H1 (cell line): Measurements from ENCODE around the gene SLC25A21. TPM values are rescaled to one million over a fixed set of nuclear protein-coding genes. Genes with fewer than 3 reads are reported as not detected.

Source experiments
- CTCF ChIA-PET: fragments of 300-600 bp; sonication (Branson Sonifier 250); formaldehyde crosslinking; loops from one replicate; lab custom pipeline; 2021; ENCODE audit not compliant: partially characterized antibody; lab: Charles Lee
- POLR2A ChIA-PET: fragments of 300-600 bp; sonication (Branson Sonifier 250); formaldehyde crosslinking; loops from one replicate; lab custom pipeline; 2021; ENCODE audit warnings: inconsistent platforms; ENCODE audit not compliant: partially characterized antibody; lab: Charles Lee
- DNase-seq, 2 experiments: peaks; one replicate each; pipeline versions ENCODE4 v3.0.0 to v3.0.0-alpha.2; 2010 to 2022; ENCODE audit warnings: low spot score in 2 of 2, low read depth in 1 of 2, mixed read lengths in 1 of 2
- FAIRE-seq: peaks from 2 replicates; lab custom pipeline; 2011; peaks lifted over from hg19 to GRCh38; lab: Jason Lieb, UNC
- H2AFZ ChIP-seq: 2 replicates; pipeline ENCODE4 v1.8.1; 2012; ENCODE audit warnings: low read length, inconsistent platforms
- H2AK5ac ChIP-seq: 2 replicates; pipeline ENCODE4 v1.6.1; 2013; ENCODE audit warnings: low read depth, low read length
- H2BK120ac ChIP-seq: replicated peaks from 2 replicates; pipeline ENCODE3; 2013; ENCODE audit warnings: low read depth, low read length, inconsistent platforms
- H2BK12ac ChIP-seq: 2 replicates; pipeline ENCODE4 v1.6.1; 2013; ENCODE audit warnings: low read depth, low read length
- H2BK15ac ChIP-seq: 2 replicates; pipeline ENCODE4 v1.6.1; 2013; ENCODE audit warnings: low read length
- H2BK20ac ChIP-seq: 2 replicates; pipeline ENCODE4 v1.6.1; 2013; ENCODE audit warnings: low read length
- H2BK5ac ChIP-seq: 2 replicates; pipeline ENCODE4 v1.6.1; 2013; ENCODE audit warnings: low read depth, low read length
- H3K14ac ChIP-seq: 2 replicates; pipeline ENCODE4 v1.6.1; 2013; ENCODE audit warnings: inconsistent platforms; ENCODE audit not compliant: insufficient read length
- H3K18ac ChIP-seq: 2 replicates; pipeline ENCODE4 v1.6.1; 2013; ENCODE audit warnings: low read length; ENCODE audit errors: extremely low read depth
- H3K23ac ChIP-seq: 2 replicates; pipeline ENCODE4 v1.6.1; 2013; ENCODE audit warnings: inconsistent platforms; ENCODE audit not compliant: insufficient read length
- H3K23me2 ChIP-seq: 2 replicates; pipeline ENCODE4 v1.6.1; 2013; ENCODE audit warnings: low read depth, low read length
- H3K27ac ChIP-seq: 2 replicates; pipeline ENCODE4 v1.6.1; 2011; ENCODE audit warnings: low read depth, low read length, inconsistent platforms
- H3K27me3 ChIP-seq, 4 experiments: replicated peaks in 1 of 4; 1 replicate in 1 of 4; 2 replicates in 3 of 4; pipeline versions ENCODE4 v1.6.1 to v1.8.1; 2011 to 2013; ENCODE audit warnings: low read length in 3 of 4, mild to moderate bottlenecking in 3 of 4, inconsistent platforms in 2 of 4, mixed read lengths in 2 of 4, moderate library complexity in 1 of 4; ENCODE audit not compliant: control insufficient read depth in 3 of 4, insufficient read depth in 3 of 4; ENCODE audit errors: extremely low read depth in 1 of 4
- H3K36me3 ChIP-seq, 4 experiments: 2 replicates each; pipeline versions ENCODE4 v1.6.1 to v1.8.1; 2011 to 2013; ENCODE audit warnings: mild to moderate bottlenecking in 4 of 4, low read length in 3 of 4, moderate library complexity in 2 of 4, control low read depth in 1 of 4, inconsistent platforms in 1 of 4; ENCODE audit not compliant: insufficient read depth in 4 of 4, control insufficient read depth in 2 of 4
- H3K4ac ChIP-seq: replicated peaks from 2 replicates; pipeline ENCODE3; 2013; ENCODE audit warnings: low read length, low read depth, mixed read lengths, inconsistent platforms; ENCODE audit not compliant: insufficient read length
- H3K4me1 ChIP-seq, 4 experiments: replicated peaks in 1 of 4; 1 replicate in 1 of 4; 2 replicates in 3 of 4; pipeline versions ENCODE4 v1.6.1 to v1.8.1; 2011 to 2013; ENCODE audit warnings: low read length in 3 of 4, inconsistent platforms in 2 of 4, mixed read lengths in 1 of 4; ENCODE audit not compliant: insufficient read depth in 4 of 4, control insufficient read depth in 3 of 4
- H3K4me2 ChIP-seq, 2 experiments: 2 replicates each; pipeline versions ENCODE4 v1.6.1 to v1.8.1; 2011 to 2013; ENCODE audit warnings: low read depth in 2 of 2, low read length in 2 of 2, control low read depth in 1 of 2, inconsistent platforms in 1 of 2, mild to moderate bottlenecking in 1 of 2; ENCODE audit not compliant: insufficient read depth in 1 of 2
- H3K4me3 ChIP-seq, 4 experiments: fragments of 200-600, 300-600 bp in 1 of 4; sonication (generic), shearing (Covaris generic), sonication (Bioruptor Twin) in 1 of 4; 2 replicates each; pipeline versions ENCODE4 v1.5.1 to v1.8.1; 2011 to 2016; ENCODE audit warnings: low read length in 4 of 4, low read depth in 3 of 4, control low read depth in 2 of 4, inconsistent platforms in 2 of 4, mild to moderate bottlenecking in 2 of 4, mixed read lengths in 1 of 4, moderate library complexity in 1 of 4; ENCODE audit not compliant: insufficient read depth in 2 of 4; ENCODE audit errors: extremely low read depth in 1 of 4
- H3K56ac ChIP-seq: replicated peaks from 2 replicates; pipeline ENCODE3; 2013; ENCODE audit warnings: low read depth, mild to moderate bottlenecking, mixed read lengths, low read length, inconsistent platforms; ENCODE audit not compliant: insufficient read length
- H3K79me1 ChIP-seq: 2 replicates; pipeline ENCODE4 v1.6.1; 2013; ENCODE audit warnings: low read depth, low read length, control low read depth
- H3K79me2 ChIP-seq, 2 experiments: 2 replicates each; pipeline versions ENCODE4 v1.6.1 to v1.8.1; 2012 to 2013; ENCODE audit warnings: low read length in 2 of 2, mild to moderate bottlenecking in 2 of 2, inconsistent platforms in 1 of 2; ENCODE audit not compliant: insufficient read depth in 2 of 2, control insufficient read depth in 1 of 2
- H3K9ac ChIP-seq, 4 experiments: replicated peaks in 1 of 4; 1 replicate in 1 of 4; 2 replicates in 3 of 4; pipeline versions ENCODE4 v1.6.1 to v1.8.1; 2011 to 2013; ENCODE audit warnings: low read depth in 3 of 4, low read length in 3 of 4, control low read depth in 2 of 4, mild to moderate bottlenecking in 2 of 4, moderate library complexity in 2 of 4, inconsistent platforms in 1 of 4; ENCODE audit errors: extremely low read depth in 1 of 4
- H3K9me3 ChIP-seq, 2 experiments: 2 replicates each; pipeline versions ENCODE4 v1.6.1 to v1.8.1; 2012 to 2013; ENCODE audit warnings: mild to moderate bottlenecking in 2 of 2, moderate library complexity in 2 of 2, control low read depth in 1 of 2, inconsistent platforms in 1 of 2, low read depth in 1 of 2, low read length in 1 of 2, mixed read lengths in 1 of 2; ENCODE audit not compliant: insufficient read depth in 2 of 2
- H4K20me1 ChIP-seq, 2 experiments: replicated peaks in 1 of 2; 2 replicates each; pipeline versions ENCODE3 to v1.8.1; 2011 to 2013; ENCODE audit warnings: inconsistent platforms in 2 of 2, low read length in 2 of 2, mild to moderate bottlenecking in 1 of 2; ENCODE audit not compliant: insufficient read depth in 2 of 2, control insufficient read depth in 1 of 2
- H4K5ac ChIP-seq: 2 replicates; pipeline ENCODE4 v1.6.1; 2013; ENCODE audit warnings: low read length, low read depth, mixed read lengths, inconsistent platforms; ENCODE audit not compliant: insufficient read length
- H4K8ac ChIP-seq: 2 replicates; pipeline ENCODE4 v1.8.0; 2013; ENCODE audit warnings: mild to moderate bottlenecking, moderate library complexity, low read length, inconsistent platforms; ENCODE audit not compliant: insufficient read depth; ENCODE audit errors: extremely low read depth
- H4K91ac ChIP-seq: replicated peaks from 2 replicates; pipeline ENCODE3; 2013; ENCODE audit warnings: low read length, mixed read lengths, inconsistent platforms; ENCODE audit not compliant: insufficient read length
- CEBPB ChIP-seq: IDR thresholded peaks from 2 replicates; pipeline ENCODE4 v1.6.1; 2012; ENCODE audit warnings: low read depth, low read length
- WGBS, 2 experiments: shearing (Covaris generic) in 1 of 2; methylation state at CpG; one replicate each; pipeline versions ENCODE4 v1.1.6 to v1.1.7; 2013 to 2015; ENCODE audit warnings: low lambda C conversion rate in 2 of 2, mixed read lengths in 2 of 2, inconsistent platforms in 1 of 2, low coverage in 1 of 2, missing lambda C conversion rate in 1 of 2; ENCODE audit not compliant: insufficient replicate concordance in 2 of 2, insufficient coverage in 1 of 2, insufficient read length in 1 of 2; ENCODE audit errors: extremely low coverage in 1 of 2, missing lambda C conversion rate in 1 of 2; 5-methylcytosine and 5-hydroxymethylcytosine counted together
- polyA plus RNA-seq, 7 experiments: library from polyadenylated mRNA; depleted of rRNA in 3 of 7; stranded (reverse) in 5 of 7; unstranded in 2 of 7; fragments of >200 nt in 5 of 7; fragments of 200-250 nt in 2 of 7; gene quantifications; 1 replicate in 5 of 7; 2 replicates in 1 of 7; 4 replicates in 1 of 7; pipeline versions ENCODE4 v1.2.1 to v1.2.3, GENCODE V29; 2011 to 2013; ENCODE audit warnings: missing spikeins in 2 of 7, mixed read lengths in 2 of 7
- total RNA-seq: library from RNA; stranded (reverse); fragmentation: NEBNext Ultra II Directional; extraction: Animal tissue kit (Norgen Biotek cat#: 25700); gene quantifications from 2 replicates; pipeline ENCODE4 v1.2.1, GENCODE V29; 2021

The SLC25A21 gene
- total and polyA plus RNA-seq, 2 of the 8 experiments (the other 6 are each of a cell fraction or from before 2014, with no cell fraction given): 6.9 to 15.7 TPM

GRCh38 chr14:36797634-36798033 is 374.8 kb downstream of the SLC25A21 start:
- H3K56ac ChIP-seq: no peak overlapping the region
- H2BK15ac ChIP-seq: no peak overlapping the region
- H2BK20ac ChIP-seq: no peak overlapping the region
- no peak overlapping the region for H3K4ac ChIP-seq
- H3K18ac ChIP-seq: no peak overlapping the region
- H3K79me2 ChIP-seq: no peaks in the 10 kb centered on the region
- H3K23me2 ChIP-seq: no peaks in the 10 kb centered on the region
- no peaks in the 10 kb centered on the region for H3K27me3 ChIP-seq
- WGBS, 2 experiments: 83% methylated on average over 1 of the region's 1 CpG; no CpG with 5 or more reads in 1 of the 2 experiments
- H3K4me3 ChIP-seq: no peak overlapping the region
- H4K20me1 ChIP-seq: no peaks in the 10 kb centered on the region
- no peak overlapping the region for H3K9ac ChIP-seq
- H3K36me3 ChIP-seq: no peaks in the 10 kb centered on the region
- no peak overlapping the region for H3K23ac ChIP-seq
- no peak overlapping the region for H2BK120ac ChIP-seq
- no peak for DNase-seq
- no peak overlapping the region for H2AK5ac ChIP-seq
- no peak overlapping the region for H2BK5ac ChIP-seq
- H3K4me1 ChIP-seq: no peaks in the 10 kb centered on the region
- H4K91ac ChIP-seq: no peak overlapping the region
- H3K14ac ChIP-seq: no peak overlapping the region
- ChIA-PET CTCF (no interaction called here), POLR2A (no interaction called here)
- H3K9me3 ChIP-seq: no peaks in the 10 kb centered on the region
- no peak overlapping the region for H3K4me2 ChIP-seq
- no peak for FAIRE-seq
- H4K8ac ChIP-seq: no peak overlapping the region
- H3K27ac ChIP-seq: no peak overlapping the region
- H2AFZ ChIP-seq: no peak overlapping the region
- H2BK12ac ChIP-seq: no peak overlapping the region
- no peaks in the 10 kb centered on the region for H3K79me1 ChIP-seq
- H4K5ac ChIP-seq: no peak overlapping the region
- TF ChIP-seq CEBPB: no peak
